GM19023 (cell line): ENCODE data around the gene ZNF484.
"Not testable (repeated sequence)": the region's sequence is repeated elsewhere in the genome, so short reads cannot be mapped to it uniquely, and the experiment has no call there.

Experiments
- ATAC-seq: cut with Tn5 transposase; IDR thresholded peaks from one replicate; pipeline ENCODE4 v1.9.1; 2021; ENCODE audit warnings: mild to moderate bottlenecking, moderate library complexity; ENCODE audit not compliant: unreplicated experiment

Gene ZNF484

DNA sequence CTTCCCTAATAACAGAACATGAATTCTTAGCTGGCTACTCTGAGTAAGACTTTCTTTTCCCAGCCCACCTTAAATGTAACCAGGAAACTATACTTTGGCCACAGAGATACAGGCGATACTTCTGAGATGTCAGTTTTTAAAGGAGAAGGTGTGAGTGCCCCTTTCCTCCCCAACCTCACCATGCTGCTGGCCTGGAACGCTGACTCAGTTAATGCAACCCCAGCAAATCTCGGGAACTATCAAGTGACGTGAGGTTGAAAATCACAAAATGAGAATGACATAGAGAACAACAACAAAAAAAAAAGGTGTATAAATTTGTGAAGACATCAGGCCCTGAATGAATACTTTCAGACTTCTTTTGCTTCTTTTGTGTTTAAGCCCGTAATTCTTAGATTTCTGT is 13.7 kb downstream of the ZNF484 start:
- ATAC-seq = no peak

DNA sequence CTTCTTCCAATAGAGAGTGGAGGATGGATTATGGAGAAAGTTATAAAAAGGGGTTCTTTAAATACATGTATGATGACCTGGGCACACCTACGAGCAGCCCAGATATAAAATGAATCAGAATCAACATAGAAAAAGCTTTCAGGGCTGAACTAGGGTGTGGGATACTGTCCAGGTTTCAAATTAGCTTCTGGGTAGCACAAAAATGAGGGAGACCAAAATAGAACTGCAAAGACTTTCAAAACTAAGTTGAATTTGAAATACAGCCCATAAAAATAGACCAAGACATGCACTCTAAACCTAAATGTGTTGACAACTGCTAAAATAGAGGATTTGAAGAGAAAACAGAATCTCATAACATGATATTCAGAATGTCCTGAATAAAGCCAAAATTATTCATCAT is 17.0 kb downstream of the ZNF484 start:
- ATAC-seq = no peak

DNA sequence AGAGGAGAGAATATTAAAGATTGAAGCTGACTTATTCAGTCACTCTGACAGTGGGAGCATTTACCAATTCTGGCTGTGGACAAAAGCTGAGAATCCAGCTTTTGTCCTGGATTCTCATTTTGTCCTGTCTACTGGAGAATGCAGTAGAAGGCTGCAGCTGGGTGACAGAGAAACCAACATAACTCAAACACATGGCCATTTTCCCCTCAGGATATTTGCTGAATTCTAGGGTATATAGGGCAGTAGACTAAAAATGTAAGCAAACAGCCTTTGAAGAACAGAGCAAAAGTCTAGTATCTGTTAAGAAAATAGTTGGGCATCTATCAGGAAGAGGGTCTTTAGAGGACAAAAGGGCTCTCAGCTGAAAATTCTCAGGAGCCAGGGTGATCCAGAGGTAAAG is 20.6 kb downstream of the ZNF484 start:
- ATAC-seq = no peak

DNA sequence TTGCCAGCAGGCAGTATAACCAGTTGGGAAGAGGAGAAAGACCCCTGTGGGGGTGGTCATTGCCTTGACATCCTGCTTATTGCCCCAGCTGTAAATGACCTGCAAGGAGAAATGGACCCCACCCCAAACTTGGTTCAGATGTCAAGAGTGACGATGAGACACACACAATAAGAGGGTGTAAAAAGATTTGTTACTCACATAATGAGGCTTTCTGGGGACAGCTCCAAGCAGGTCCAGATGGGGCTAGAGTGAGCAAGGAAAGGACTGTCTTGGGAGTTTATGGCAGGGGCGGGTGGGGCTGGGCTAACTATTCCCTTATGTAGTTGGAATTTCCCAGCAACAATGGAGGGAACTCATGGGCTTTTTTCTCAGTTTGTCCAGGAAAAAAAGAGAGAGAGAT is 24.1 kb downstream of the ZNF484 start:
- ATAC-seq = no peak

DNA sequence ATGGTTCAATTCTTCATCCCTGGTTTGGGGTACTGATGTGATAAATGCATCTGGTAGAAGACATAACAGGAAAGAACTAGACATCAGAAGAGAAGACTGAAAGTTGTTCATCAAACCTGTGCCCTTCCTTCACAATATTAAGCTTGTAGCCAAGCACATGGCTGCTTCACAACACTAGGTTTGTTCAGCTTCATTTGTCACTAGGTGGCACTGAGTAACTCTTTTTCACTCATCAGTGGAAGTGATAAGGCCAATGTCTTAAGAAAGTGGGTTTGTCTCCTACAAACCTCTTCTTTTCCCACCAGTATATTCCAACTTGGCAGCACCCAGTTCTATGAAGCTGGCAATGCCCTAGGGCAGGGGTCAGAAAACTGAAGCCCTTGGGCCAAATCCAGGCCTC is 26.9 kb downstream of the ZNF484 start:
- no peak for ATAC-seq

DNA sequence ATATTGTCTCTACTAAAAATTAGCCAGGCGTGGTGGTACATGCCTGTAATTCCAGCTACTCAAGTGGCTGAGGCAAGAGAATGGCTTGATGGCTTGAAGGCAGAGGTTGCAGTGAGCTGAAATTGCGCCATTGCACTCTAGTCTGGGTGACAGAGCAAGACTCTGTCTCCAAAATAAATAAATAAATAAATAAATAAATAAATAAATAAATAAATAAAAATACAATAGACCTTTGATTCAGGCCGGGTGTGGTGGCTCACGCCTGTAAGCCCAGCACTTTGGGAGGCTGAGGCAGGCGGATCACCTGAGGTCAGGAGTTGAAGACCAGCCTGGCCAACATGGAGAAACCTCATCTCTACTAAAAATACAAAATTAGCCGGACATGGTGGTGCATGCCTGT is 29.1 kb downstream of the ZNF484 start:
- ATAC-seq = not testable (repeated sequence)

DNA sequence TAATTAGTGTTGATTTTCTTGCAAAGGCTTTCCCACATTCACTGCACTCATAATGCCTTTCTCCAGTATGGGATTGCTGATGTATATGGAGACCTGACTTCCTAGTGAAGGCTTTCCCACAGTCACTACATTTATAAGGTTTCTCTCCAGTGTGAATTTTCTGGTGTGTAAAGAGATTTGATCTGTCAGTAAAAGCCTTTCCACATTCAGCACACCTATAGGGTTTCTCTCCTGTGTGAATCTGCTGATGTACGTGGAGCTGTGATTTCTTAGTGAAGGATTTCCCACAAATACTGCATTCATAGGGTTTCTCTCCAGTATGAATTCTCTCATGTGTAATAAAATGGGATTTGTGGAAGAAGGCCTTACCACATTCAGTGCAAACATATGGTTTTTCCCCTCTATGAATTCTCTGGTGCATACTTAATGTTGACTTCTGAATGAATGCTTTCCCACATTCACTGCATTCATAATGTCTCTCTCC is 31.1 kb downstream of the ZNF484 start:
- ATAC-seq = no peak

DNA sequence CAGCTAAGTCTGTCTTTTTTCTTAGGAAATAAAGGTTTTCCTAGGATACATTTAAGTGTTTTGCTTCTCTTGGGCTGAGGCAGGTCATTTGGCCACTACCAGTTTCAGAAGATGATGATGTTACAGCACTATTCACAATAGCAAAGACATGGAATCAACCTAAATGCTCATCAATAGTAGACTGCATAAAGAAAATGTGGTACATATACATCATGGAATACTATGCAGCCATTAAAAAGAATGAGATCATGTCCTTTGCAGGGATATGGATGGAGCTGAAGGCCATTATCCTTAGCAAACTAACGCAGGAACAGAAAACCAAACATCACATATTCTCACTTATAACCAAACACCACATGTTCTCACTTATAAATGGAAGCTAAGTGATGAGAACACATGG is 39.4 kb downstream of the ZNF484 start:
- not testable (repeated sequence) for ATAC-seq

DNA sequence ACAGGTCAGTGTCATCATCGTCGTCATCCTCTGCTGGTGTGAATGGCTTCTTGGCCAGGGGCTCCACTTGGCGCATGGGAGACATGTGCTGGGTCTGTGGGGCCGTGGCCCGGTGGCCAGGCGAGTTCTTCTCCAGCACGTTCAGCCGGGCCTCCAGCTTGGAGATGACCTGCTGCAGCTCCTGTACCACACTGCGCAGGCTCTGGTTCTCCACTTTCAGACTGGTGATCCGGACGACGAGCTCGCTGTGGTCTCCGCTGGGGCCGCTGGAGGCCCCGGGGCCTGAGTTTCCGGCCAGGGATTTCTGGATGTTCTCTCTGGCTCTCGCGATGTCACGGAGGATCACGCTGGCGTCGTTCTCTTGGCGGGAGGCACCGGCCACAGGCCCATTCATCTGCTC is 40.6 kb downstream of the ZNF484 start:
- no peak for ATAC-seq

DNA sequence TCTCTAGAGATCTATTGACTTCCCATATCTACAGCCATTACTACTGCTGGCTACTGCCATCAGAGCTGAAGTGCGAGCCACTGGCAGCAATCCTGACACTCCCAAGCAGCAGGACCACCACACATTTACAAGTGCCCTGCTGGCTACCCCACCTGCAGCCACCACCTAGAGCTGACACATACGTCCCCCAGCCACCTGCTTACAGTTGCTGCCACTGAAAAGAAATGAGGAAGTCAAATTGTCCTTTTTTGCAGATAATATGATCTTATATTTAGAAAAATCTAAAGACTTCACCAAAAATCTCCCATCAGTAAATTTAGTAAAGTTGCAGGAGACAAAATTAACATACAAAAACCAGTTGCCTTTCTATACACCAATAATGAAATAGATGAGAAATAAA is 48.4 kb downstream of the ZNF484 start:
- ATAC-seq = no peak

DNA sequence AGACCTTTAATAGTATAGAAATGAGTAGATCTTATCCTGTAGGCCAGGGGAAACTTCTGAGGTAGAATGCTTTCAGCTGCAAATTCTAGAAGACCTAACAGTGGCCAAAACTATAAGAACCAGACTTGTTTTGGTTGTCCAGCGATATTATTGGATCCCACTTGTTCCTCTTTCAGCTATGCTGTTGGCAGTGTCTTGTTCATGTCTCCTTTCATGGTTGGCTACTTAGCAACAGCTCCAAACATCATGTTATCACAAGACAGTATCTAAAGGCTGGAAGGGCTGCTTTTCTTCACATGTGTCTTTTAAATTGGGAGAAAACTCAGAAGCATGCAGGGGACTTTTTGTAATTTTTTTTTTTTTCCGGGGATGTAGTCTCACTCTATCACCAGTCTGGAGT is 52.8 kb downstream of the ZNF484 start:
- not testable (repeated sequence) for ATAC-seq

DNA sequence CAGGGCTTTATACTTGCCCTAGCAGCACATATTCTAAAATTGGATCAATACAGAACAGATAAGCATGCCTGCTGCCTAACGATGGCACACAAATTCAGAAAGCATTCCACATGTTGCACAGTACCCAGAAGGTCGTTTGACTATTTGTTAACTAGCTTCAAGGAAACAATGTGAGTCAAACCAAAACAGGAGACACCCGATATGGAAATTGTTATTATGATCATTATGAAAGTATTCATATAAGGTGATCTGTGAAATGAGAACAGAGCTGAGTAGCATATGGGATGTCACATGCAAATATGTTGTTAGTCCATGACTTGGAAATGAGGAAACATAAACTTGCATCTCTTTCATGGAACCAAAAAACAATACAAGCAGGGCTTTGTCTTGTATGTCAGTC is 56.9 kb downstream of the ZNF484 start:
- no peak for ATAC-seq

DNA sequence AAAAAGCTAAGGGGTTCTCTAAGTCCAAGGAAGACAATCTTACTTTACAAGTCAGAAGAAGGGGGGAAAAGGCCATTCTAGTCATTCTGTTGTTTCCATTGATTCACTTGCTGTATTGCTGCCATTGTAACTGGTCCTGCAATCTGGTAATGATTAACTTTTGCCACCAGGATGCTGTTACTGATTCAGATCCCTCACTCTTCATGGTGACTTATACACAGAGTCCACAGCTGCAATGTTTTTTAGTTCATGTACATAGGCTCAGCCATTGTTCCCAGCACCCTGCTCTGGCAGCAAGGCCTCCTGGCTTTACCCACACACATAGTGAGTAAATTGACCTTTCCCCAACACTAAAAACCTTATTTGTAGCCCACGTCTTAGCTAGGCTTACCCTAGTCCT is 57.9 kb downstream of the ZNF484 start:
- not testable (repeated sequence) for ATAC-seq

DNA sequence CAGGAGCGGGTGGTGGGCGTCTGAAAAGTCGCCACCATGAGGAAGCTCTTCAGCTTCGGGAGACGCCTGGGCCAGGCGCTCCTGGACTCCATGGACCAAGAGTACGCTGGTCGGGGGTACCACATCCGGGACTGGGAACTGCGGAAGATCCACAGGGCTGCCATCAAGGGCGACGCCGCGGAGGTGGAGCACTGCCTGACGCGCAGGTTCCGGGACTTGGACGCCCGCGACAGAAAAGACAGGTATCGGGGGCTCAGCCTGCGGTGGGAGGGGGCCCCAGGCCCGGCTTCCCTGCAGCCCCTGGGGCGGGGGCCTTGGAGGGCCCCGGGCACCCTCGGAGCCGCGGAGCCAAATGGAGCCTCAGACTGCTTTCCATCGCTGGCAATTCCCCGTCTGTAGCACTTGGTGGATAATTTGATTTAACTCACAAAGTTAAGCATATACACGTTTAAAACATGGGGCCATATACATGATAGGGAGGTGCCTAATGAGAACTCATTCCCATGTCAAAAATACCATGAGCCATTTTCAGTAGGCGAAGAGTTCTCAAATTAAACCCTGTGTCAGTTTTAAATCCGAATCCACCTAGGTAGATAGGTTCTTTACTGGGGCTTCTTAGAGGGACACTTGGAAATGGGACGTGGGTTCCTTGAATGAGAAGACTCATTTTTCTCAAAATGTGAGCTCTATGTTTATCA is 68.1 kb downstream of the ZNF484 start:
- ATAC-seq = not testable (repeated sequence)

DNA sequence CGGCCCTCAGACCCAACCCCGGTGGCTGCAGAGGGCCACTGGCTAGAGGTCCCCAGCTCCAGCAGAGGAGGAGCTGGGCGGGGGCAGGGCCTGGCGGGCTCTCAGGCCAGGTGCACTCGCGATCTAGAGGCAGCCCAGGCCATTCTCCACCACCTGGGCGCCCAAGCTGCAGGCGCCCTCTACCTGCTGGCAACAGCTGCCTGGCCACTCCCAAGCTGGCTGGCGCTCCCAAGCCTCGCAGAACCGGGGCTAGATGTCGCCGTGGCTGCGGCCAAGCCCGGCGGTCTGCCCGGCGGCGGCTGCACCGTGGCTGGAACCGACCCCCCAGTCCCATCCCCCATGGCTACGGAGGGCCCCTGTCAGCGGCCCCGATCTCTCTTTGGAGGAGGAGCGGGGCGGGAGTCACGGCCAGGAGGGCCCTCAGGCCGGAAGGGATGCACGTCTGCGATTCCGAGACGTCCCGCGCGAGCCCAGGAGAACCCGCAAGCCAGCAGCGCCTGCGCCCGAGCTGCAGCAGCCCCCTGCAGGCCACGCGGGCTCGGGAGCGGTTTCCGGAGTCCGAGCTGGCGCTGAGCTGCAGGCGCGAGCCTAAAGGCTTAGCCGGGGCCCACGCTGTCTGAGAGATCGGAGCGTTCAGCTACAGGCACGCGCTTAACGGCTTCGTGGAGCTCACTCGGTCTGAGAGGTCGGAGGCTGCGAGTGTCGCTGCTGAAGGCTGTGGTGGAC is 68.9 kb downstream of the ZNF484 start:
- no peak for ATAC-seq

DNA sequence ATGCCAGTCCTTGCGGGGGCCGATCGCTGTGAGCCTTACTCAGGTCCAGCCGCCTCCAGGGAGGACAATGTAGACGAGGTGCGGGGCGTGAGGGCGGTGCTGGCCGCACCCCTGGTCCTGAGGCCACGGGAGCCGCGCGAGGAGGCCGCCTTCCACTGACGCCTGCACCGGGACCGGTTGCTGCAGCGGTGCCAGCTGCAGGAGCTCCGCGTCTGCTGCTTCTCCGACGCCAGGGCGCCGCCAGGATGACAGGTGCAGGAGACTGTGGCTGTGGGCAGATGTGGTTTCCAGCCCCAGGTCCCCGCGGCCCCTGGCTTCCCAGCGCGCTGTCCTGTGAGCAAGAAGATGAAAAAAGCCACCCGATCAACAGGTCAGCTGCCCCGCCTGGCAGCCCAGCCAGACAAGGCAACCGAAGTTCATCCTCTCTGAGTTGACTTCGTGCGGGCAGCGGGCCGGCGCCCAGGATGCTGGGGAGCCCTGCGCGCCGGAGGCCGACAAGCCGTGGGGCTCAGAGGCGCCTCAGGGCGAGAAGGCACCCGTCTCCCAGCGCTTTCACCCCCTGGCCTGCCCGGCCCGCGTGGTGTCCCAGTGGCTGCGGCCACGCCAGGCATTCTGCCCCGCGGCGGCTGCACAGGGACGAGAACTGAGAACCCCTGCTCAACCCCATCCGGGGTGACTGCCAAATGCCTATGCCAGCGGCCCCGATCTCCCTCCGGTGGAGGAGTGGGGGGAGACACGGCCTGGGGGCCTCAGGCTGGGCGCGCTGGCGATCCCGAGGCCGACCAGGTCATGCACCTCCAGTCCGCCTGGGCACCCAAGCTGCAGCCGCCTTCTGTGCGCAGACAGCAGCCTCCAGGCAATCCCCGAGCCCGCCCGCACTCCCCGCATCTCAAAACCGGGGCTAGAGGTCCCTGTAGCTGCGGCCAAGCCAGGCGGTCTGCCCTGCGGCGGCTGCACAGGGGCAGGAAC is 69.8 kb downstream of the ZNF484 start:
- no peak for ATAC-seq

DNA sequence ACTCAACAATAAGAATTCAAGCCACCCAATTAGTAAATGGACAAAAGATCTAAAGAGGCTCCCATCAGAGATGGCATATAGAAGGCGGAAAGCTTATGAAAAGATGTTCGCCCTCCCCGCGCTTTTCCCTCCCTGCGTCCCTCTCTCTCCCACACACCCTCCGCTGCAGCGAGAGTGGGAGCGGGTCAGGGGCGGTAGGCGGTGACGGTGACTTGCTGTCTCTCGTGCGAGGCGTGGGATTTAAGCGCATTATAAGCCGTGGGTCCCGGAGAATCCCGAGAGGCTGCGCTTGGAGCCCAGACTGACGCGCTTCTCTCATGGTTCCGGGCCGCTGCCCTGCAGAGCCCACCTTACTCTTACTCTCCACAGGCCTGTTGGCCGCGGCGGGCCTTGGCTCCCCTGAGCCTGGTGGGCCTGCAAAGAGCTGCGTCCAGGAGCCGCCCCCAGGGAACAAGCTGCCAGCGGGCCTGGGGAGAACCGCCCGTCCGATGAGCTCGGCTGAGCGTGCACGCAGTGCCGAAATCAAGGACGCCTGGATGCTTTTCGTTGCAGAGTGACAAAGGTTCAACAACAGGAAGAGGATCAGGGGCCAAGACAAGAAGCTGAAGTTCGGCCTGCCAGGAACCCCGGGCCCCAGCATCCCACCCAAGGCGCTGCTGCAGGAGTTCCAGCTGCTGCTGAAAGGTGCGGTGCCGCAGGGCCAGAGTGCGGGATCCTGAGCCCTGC is 70.6 kb downstream of the ZNF484 start:
- ATAC-seq = no peak

DNA sequence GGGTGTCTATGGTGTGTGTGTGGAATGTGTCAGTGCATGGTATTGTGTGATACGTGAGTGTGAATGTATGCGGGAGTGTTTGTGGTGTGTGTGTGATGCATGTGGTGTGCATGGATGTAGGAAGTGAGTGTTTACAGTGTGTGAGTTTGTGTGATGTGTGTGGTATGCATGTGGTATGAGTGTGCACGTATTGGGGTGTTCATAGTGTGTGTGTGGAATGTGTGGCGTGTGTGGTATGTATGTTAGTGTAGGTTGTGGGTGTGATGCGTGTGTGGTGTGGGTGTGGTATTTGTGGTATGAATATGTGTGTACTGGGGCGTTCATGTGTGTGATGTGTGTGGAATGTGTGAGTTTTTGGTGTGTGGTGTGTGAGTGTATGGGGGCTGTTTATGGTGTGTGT is 73.1 kb downstream of the ZNF484 start:
- no peak for ATAC-seq

DNA sequence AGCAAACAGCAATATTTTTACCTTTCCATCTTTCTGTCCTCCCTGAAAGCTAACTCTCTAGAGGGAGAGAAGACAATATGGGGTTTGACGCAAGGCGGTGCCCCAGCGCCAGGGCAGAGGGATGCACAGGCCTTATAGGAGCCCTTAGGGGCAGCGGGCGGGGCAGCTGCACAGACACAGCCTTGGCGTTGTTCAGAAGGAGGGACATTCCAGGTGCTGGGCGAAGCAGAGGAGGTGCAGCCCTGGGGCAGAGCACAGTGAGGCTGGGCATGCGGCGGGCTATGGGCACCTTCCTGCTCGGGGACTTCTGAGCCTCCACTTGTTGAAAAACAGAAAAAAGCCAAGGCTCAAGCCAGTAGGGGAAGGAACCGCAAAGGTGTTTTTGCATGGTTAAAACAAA is 79.5 kb downstream of the ZNF484 start:
- ATAC-seq = no peak

DNA sequence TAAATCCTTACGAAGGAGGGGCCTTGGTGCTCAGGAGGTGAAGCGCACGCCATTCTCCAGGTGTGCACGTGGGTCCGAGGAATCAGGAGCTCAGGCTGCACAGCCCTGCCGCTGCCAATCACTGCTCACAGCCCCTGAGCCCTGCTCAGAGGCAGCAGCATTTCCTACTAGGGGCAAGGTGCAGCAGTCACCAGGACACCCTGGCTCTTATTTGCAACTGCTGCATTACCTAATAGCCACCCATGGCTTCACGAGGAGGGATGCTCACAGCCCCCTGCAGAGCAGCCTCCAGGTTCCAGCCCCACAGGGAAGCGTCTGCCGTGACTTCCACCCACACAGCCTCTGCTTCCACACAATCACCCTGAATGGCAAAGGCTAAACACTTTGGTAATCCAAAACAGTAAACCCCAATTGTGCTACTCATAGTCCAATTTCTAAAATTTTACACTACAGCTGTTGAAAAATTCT is 81.5 kb downstream of the ZNF484 start:
- ATAC-seq = not testable (repeated sequence)
